ENCODE data around the gene JAKMIP1. TPM values are rescaled to one million over a fixed set of nuclear protein-coding genes. Genes with fewer than 3 reads are reported as not detected.

Gene JAKMIP1
- total RNA-seq, 1 donor from 2014 or later = 0.89 TPM

DNA sequence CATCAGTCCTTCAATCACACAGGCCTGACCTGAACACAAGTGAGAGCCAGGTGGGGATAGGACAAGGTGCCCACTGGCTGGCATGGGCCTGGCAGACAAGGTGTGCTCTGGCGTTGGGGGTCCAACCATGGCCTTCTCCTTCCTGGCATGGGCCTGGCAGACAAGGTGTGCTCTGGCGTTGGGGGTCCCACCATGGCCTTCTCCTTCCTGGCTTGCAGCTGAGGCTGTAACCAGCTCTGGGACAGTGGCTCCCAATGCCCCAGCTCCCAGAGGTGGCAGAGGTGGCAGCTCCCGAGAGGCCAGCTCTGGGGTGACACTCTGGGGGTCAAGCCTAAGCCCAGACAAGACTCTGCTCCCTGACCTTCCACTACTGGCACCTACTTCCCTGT, 62.6 kb downstream of the JAKMIP1 start:
- no peaks in the 10 kb centered on the region for H3K36me3 Mint-ChIP-seq (ENCODE audit: insufficient read depth)
- no peaks in the 10 kb centered on the region for H3K4me1 Mint-ChIP-seq (ENCODE audit: low read depth)
- no peak overlapping the region for H3K4me3 Mint-ChIP-seq (ENCODE audit: low read depth)
- TF ChIP-seq, protein P1, sequence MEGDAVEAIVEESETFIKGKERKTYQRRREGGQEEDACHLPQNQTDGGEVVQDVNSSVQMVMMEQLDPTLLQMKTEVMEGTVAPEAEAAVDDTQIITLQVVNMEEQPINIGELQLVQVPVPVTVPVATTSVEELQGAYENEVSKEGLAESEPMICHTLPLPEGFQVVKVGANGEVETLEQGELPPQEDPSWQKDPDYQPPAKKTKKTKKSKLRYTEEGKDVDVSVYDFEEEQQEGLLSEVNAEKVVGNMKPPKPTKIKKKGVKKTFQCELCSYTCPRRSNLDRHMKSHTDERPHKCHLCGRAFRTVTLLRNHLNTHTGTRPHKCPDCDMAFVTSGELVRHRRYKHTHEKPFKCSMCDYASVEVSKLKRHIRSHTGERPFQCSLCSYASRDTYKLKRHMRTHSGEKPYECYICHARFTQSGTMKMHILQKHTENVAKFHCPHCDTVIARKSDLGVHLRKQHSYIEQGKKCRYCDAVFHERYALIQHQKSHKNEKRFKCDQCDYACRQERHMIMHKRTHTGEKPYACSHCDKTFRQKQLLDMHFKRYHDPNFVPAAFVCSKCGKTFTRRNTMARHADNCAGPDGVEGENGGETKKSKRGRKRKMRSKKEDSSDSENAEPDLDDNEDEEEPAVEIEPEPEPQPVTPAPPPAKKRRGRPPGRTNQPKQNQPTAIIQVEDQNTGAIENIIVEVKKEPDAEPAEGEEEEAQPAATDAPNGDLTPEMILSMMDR (IDR thresholded peaks at IDR 0.05; ENCODE audit: unreplicated experiment) = no peak
- peaks cover 11% of the 10 kb centered on the region for H3K27me3 Mint-ChIP-seq
- H3K9me3 Mint-ChIP-seq (ENCODE audit: low read depth) = no peaks in the 10 kb centered on the region
- no peak overlapping the region for H3K27ac Mint-ChIP-seq
- no peak for DNase-seq (ENCODE audit: low spot score, unreplicated experiment)

DNA sequence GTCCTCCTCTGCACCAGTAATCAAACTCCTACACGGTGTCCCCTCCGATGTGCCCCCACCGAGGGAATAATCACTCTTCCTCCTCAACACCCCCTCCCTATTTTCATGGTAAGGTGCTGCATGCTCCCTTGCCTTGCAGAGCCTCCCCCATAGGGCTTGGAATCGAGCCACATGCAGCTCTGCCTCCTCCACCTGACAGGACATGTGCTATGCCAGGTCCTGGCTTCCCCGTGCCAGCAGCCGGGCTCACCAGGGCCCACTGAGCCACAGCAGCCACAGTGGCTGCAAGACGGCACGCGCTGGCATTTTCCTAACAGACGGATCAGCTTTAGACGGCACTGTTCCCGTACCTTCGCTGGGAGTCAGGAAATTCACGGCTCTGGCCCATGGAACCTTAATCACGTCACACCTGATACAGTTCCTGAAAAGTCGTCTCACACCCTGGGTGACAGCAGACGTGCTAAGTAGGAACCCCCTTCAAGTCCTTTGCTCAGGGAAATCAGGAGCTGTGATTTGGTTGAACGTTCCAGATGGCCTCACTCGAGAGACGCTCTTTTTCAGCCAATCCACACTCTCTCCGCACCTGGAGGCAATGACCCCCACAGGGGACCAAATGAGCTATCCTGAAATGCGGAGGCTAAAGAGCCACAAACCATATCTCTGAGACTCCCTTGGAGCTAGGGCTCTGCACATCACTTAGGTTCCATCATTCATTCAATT, 63.2 kb downstream of the JAKMIP1 start:
- Mint-ChIP-seq H3K4me1 (ENCODE audit: low read depth) (no peaks in the 10 kb centered on the region), H3K4me3 (ENCODE audit: low read depth) (no peak overlapping the region), H3K27me3 (peaks cover 11% of the 10 kb centered on the region), H3K9me3 (ENCODE audit: low read depth) (no peaks in the 10 kb centered on the region), H3K36me3 (ENCODE audit: insufficient read depth) (no peaks in the 10 kb centered on the region), H3K27ac (no peak overlapping the region)
- TF ChIP-seq, protein P1 (IDR thresholded peaks at IDR 0.05; ENCODE audit: unreplicated experiment) = no peak
- DNase-seq (ENCODE audit: low spot score, unreplicated experiment) = no peak

GRCh38 chr4:6134612-6135220, 65.6 kb downstream of the JAKMIP1 start:
- H3K4me1 Mint-ChIP-seq (ENCODE audit: low read depth) = no peaks in the 10 kb centered on the region
- no peak for DNase-seq (ENCODE audit: low spot score, unreplicated experiment)
- no peaks in the 10 kb centered on the region for H3K36me3 Mint-ChIP-seq (ENCODE audit: insufficient read depth)
- H3K27ac Mint-ChIP-seq = no peak overlapping the region
- no peaks in the 10 kb centered on the region for H3K9me3 Mint-ChIP-seq (ENCODE audit: low read depth)
- peaks cover 12% of the 10 kb centered on the region for H3K27me3 Mint-ChIP-seq
- H3K4me3 Mint-ChIP-seq (ENCODE audit: low read depth) = no peak overlapping the region
- TF ChIP-seq, protein P1 (IDR thresholded peaks at IDR 0.05; ENCODE audit: unreplicated experiment) = no peak

DNA sequence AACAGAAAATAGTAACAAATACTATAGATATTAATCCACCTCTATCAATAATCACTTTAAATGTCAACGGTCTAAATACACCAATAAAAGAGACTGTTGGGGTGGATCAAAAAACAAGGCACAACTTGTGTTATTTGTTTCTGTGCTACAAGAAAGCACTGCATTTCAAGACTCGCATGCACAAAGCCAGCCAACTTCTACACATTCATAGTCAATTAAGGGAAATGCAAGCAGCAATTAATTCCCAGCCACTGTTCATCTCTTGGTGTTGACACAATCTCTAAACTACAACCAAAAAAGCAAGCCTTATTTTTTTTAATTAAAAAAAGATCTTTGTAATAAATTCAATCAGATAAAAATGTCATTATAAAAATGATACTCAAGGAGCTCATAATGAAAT, 67.6 kb downstream of the JAKMIP1 start:
- no peak for DNase-seq (ENCODE audit: low spot score, unreplicated experiment)
- TF ChIP-seq, protein P1 (IDR thresholded peaks at IDR 0.05; ENCODE audit: unreplicated experiment) = no peak
- H3K9me3 Mint-ChIP-seq (ENCODE audit: low read depth) = no peaks in the 10 kb centered on the region

DNA sequence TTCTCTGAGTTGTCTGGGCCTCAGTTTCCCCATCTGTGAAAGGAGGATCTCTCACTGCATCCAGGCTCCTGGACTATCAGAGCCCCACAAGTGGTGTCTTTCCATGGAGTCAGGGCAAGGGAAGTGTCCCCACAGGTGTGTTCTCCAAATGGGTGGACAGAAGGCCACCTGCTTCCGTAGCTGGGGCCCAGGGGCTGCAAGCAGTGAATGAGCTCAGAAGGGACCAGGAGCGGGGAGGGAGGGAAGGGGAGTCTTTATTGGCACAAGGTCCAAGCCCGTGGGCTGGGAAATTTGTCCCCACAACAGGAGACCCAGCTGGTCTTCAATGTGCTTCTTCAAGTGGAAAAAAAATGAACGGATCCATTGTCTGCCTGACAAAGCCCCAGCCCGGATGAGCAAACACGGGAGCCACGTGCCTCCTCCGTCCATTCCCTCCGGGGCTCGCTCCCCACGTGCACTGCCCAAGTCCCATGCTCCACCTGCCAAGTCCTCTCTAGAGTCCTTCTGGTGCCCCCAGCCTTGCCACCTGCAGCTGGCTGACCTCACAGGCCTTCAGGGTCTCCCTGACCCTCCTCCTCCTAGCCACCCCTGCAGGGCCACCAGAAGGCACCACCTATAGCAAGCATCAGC, 72.0 kb downstream of the JAKMIP1 start:
- peaks cover 5% of the 10 kb centered on the region for H3K27me3 Mint-ChIP-seq

More for the DNA sequence above, 67.6 kb downstream of the JAKMIP1 start:
- Mint-ChIP-seq H3K36me3 (ENCODE audit: insufficient read depth) (no peaks in the 10 kb centered on the region), H3K27ac (no peak overlapping the region), H3K4me3 (ENCODE audit: low read depth) (no peak overlapping the region), H3K27me3 (peaks cover 16% of the 10 kb centered on the region), H3K4me1 (ENCODE audit: low read depth) (no peaks in the 10 kb centered on the region)

More for the DNA sequence above, 72.0 kb downstream of the JAKMIP1 start:
- no peaks in the 10 kb centered on the region for H3K36me3 Mint-ChIP-seq (ENCODE audit: insufficient read depth)
- no peak for DNase-seq (ENCODE audit: low spot score, unreplicated experiment)
- no peak overlapping the region for H3K27ac Mint-ChIP-seq
- no peaks in the 10 kb centered on the region for H3K4me1 Mint-ChIP-seq (ENCODE audit: low read depth)
- H3K9me3 Mint-ChIP-seq (ENCODE audit: low read depth) = no peaks in the 10 kb centered on the region
- TF ChIP-seq, protein P1 (IDR thresholded peaks at IDR 0.05; ENCODE audit: unreplicated experiment) = no peak
- H3K4me3 Mint-ChIP-seq (ENCODE audit: low read depth) = no peak overlapping the region

Data from progenitor cell of endocrine pancreas (in vitro differentiated cells).